ENCODE results near the gene NALCN. TPM values are rescaled to one million over a fixed set of nuclear protein-coding genes. Genes with fewer than 3 reads are reported as not detected.

NALCN gene
- total and polyA plus RNA-seq, 2 experiments from 2014 or later = 0.50 to 0.87 TPM

DNA sequence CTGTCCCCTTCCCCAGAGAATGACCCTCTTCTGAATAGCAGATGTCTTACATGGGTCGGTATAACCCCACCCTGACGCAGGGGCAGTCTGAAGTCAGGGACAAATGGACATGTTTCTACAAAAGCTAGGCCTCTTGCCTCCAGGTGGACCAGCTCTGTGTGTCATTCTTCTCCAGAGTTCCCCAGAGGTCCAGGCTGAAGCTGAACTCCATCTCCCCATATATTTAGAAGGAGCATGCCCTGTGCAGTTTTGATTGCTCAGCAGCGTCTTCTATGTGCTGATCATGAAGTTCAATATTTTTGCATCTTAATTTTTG is 8.8 kb upstream of the NALCN start:
- Mint-ChIP-seq H3K9me3 (no peaks in the 10 kb centered on the region), H3K27ac (no peak overlapping the region), H3K4me1 (no peaks in the 10 kb centered on the region), H3K36me3 (ENCODE audit: low read depth) (no peaks in the 10 kb centered on the region), H3K27me3 (ENCODE audit: insufficient read depth, low read depth, poor library complexity) (no peaks in the 10 kb centered on the region), H3K4me3 (no peak overlapping the region)
- Histone ChIP-seq H3F3A (replicated peaks; ENCODE audit: low read depth) (no peaks in the 10 kb centered on the region), H3K4me3 (no peak overlapping the region), H4K20me1 (replicated peaks; ENCODE audit: insufficient read depth) (no peaks in the 10 kb centered on the region), H3K27ac (ENCODE audit: low read depth) (no peak overlapping the region), H3K36me3 (ENCODE audit: insufficient read depth) (no peaks in the 10 kb centered on the region), H3K4me2 (no peak overlapping the region), H3K9me2 (ENCODE audit: insufficient read depth) (no peaks in the 10 kb centered on the region), H3K79me2 (replicated peaks; ENCODE audit: insufficient read depth) (no peaks in the 10 kb centered on the region), H3K4me1 (ENCODE audit: insufficient read depth) (no peaks in the 10 kb centered on the region), H2AFZ (no peak overlapping the region), H3K27me3 (ENCODE audit: insufficient read depth) (no peaks in the 10 kb centered on the region)
- TF ChIP-seq STAT1 (IDR thresholded peaks at IDR 0.05; ENCODE audit: unreplicated experiment) (no peak), ZNF331 (CRISPR knock-in tag; IDR thresholded peaks at IDR 0.05; ENCODE audit: low read depth) (no peak), POLR2AphosphoS5 (IDR thresholded peaks at IDR 0.05; ENCODE audit: low read depth) (no peak), EZH2 (IDR thresholded peaks at IDR 0.05; ENCODE audit: low read depth, unreplicated experiment) (no peak), EZH2phosphoT487 (IDR thresholded peaks at IDR 0.05; ENCODE audit: unreplicated experiment) (no peak), CREB1 (CRISPR knock-in tag; IDR thresholded peaks at IDR 0.05; ENCODE audit: low read depth) (no peak), NANOG (IDR thresholded peaks at IDR 0.05; ENCODE audit: borderline replicate concordance) (no peak), ZNF114 (CRISPR knock-in tag; IDR thresholded peaks at IDR 0.05) (no peak), JUNB (IDR thresholded peaks at IDR 0.05; ENCODE audit: unreplicated experiment) (no peak)
- TF ChIP-seq, protein P1, sequence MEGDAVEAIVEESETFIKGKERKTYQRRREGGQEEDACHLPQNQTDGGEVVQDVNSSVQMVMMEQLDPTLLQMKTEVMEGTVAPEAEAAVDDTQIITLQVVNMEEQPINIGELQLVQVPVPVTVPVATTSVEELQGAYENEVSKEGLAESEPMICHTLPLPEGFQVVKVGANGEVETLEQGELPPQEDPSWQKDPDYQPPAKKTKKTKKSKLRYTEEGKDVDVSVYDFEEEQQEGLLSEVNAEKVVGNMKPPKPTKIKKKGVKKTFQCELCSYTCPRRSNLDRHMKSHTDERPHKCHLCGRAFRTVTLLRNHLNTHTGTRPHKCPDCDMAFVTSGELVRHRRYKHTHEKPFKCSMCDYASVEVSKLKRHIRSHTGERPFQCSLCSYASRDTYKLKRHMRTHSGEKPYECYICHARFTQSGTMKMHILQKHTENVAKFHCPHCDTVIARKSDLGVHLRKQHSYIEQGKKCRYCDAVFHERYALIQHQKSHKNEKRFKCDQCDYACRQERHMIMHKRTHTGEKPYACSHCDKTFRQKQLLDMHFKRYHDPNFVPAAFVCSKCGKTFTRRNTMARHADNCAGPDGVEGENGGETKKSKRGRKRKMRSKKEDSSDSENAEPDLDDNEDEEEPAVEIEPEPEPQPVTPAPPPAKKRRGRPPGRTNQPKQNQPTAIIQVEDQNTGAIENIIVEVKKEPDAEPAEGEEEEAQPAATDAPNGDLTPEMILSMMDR (conservative IDR thresholded peaks at IDR 0.05; ENCODE audit: low read depth in 2 of 2) = no peak
- TF ChIP-seq, protein P2, sequence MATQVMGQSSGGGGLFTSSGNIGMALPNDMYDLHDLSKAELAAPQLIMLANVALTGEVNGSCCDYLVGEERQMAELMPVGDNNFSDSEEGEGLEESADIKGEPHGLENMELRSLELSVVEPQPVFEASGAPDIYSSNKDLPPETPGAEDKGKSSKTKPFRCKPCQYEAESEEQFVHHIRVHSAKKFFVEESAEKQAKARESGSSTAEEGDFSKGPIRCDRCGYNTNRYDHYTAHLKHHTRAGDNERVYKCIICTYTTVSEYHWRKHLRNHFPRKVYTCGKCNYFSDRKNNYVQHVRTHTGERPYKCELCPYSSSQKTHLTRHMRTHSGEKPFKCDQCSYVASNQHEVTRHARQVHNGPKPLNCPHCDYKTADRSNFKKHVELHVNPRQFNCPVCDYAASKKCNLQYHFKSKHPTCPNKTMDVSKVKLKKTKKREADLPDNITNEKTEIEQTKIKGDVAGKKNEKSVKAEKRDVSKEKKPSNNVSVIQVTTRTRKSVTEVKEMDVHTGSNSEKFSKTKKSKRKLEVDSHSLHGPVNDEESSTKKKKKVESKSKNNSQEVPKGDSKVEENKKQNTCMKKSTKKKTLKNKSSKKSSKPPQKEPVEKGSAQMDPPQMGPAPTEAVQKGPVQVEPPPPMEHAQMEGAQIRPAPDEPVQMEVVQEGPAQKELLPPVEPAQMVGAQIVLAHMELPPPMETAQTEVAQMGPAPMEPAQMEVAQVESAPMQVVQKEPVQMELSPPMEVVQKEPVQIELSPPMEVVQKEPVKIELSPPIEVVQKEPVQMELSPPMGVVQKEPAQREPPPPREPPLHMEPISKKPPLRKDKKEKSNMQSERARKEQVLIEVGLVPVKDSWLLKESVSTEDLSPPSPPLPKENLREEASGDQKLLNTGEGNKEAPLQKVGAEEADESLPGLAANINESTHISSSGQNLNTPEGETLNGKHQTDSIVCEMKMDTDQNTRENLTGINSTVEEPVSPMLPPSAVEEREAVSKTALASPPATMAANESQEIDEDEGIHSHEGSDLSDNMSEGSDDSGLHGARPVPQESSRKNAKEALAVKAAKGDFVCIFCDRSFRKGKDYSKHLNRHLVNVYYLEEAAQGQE (IDR thresholded peaks at IDR 0.05; ENCODE audit: unreplicated experiment) = no peak
- TF ChIP-seq, protein P3, sequence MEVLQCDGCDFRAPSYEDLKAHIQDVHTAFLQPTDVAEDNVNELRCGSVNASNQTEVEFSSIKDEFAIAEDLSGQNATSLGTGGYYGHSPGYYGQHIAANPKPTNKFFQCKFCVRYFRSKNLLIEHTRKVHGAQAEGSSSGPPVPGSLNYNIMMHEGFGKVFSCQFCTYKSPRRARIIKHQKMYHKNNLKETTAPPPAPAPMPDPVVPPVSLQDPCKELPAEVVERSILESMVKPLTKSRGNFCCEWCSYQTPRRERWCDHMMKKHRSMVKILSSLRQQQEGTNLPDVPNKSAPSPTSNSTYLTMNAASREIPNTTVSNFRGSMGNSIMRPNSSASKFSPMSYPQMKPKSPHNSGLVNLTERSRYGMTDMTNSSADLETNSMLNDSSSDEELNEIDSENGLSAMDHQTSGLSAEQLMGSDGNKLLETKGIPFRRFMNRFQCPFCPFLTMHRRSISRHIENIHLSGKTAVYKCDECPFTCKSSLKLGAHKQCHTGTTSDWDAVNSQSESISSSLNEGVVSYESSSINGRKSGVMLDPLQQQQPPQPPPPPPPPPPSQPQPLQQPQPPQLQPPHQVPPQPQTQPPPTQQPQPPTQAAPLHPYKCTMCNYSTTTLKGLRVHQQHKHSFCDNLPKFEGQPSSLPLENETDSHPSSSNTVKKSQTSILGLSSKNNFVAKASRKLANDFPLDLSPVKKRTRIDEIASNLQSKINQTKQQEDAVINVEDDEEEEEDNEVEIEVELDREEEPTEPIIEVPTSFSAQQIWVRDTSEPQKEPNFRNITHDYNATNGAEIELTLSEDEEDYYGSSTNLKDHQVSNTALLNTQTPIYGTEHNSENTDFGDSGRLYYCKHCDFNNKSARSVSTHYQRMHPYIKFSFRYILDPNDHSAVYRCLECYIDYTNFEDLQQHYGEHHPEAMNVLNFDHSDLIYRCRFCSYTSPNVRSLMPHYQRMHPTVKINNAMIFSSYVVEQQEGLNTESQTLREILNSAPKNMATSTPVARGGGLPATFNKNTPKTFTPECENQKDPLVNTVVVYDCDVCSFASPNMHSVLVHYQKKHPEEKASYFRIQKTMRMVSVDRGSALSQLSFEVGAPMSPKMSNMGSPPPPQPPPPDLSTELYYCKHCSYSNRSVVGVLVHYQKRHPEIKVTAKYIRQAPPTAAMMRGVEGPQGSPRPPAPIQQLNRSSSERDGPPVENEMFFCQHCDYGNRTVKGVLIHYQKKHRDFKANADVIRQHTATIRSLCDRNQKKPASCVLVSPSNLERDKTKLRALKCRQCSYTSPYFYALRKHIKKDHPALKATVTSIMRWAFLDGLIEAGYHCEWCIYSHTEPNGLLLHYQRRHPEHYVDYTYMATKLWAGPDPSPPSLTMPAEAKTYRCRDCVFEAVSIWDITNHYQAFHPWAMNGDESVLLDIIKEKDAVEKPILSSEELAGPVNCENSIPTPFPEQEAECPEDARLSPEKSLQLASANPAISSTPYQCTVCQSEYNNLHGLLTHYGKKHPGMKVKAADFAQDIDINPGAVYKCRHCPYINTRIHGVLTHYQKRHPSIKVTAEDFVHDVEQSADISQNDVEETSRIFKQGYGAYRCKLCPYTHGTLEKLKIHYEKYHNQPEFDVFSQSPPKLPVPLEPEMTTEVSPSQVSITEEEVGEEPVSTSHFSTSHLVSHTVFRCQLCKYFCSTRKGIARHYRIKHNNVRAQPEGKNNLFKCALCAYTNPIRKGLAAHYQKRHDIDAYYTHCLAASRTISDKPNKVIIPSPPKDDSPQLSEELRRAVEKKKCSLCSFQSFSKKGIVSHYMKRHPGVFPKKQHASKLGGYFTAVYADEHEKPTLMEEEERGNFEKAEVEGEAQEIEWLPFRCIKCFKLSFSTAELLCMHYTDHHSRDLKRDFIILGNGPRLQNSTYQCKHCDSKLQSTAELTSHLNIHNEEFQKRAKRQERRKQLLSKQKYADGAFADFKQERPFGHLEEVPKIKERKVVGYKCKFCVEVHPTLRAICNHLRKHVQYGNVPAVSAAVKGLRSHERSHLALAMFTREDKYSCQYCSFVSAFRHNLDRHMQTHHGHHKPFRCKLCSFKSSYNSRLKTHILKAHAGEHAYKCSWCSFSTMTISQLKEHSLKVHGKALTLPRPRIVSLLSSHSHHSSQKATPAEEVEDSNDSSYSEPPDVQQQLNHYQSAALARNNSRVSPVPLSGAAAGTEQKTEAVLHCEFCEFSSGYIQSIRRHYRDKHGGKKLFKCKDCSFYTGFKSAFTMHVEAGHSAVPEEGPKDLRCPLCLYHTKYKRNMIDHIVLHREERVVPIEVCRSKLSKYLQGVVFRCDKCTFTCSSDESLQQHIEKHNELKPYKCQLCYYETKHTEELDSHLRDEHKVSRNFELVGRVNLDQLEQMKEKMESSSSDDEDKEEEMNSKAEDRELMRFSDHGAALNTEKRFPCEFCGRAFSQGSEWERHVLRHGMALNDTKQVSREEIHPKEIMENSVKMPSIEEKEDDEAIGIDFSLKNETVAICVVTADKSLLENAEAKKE (CRISPR knock-in tag; IDR thresholded peaks at IDR 0.05) = no peak
- TF ChIP-seq, protein P4, sequence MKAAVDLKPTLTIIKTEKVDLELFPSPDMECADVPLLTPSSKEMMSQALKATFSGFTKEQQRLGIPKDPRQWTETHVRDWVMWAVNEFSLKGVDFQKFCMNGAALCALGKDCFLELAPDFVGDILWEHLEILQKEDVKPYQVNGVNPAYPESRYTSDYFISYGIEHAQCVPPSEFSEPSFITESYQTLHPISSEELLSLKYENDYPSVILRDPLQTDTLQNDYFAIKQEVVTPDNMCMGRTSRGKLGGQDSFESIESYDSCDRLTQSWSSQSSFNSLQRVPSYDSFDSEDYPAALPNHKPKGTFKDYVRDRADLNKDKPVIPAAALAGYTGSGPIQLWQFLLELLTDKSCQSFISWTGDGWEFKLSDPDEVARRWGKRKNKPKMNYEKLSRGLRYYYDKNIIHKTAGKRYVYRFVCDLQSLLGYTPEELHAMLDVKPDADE (IDR thresholded peaks at IDR 0.05) = no peak
- no peak for ATAC-seq
- DNase-seq (ENCODE audit: low spot score) = no peak
